ENCODE results near the gene ZNF563.

DNA sequence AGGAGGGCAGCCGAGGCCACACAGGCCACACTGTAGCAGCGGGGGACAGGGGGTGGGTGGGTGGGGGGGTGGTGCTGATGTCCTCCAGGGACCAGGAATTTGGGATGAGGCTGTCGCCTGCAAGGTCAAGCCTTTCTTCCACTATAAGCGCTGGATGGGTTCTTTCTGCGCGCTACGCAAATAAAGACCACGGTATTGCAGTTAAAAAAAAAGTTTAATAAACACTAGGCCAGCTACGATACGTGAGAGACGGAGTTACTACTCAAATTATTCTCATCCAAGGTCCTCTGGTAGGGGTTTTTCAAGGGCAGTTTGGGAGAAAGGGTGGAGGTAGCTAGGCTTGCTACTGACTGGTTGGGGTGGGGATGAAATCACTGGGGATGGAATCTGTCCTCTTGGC is 38.2 kb downstream of the ZNF563 start:
- TF ChIP-seq, protein P1, sequence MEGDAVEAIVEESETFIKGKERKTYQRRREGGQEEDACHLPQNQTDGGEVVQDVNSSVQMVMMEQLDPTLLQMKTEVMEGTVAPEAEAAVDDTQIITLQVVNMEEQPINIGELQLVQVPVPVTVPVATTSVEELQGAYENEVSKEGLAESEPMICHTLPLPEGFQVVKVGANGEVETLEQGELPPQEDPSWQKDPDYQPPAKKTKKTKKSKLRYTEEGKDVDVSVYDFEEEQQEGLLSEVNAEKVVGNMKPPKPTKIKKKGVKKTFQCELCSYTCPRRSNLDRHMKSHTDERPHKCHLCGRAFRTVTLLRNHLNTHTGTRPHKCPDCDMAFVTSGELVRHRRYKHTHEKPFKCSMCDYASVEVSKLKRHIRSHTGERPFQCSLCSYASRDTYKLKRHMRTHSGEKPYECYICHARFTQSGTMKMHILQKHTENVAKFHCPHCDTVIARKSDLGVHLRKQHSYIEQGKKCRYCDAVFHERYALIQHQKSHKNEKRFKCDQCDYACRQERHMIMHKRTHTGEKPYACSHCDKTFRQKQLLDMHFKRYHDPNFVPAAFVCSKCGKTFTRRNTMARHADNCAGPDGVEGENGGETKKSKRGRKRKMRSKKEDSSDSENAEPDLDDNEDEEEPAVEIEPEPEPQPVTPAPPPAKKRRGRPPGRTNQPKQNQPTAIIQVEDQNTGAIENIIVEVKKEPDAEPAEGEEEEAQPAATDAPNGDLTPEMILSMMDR (IDR thresholded peaks at IDR 0.05) = no peak
- no peak for TF ChIP-seq EZH2 (IDR thresholded peaks at IDR 0.05; ENCODE audit: borderline replicate concordance, insufficient read depth, low read depth, low read length, poor library complexity, severe bottlenecking)

All from B cell (primary cell).